PC-3 (cell line): Measurements from ENCODE around the gene SLC6A20. TPM values are rescaled to one million over a fixed set of nuclear protein-coding genes. Genes with fewer than 3 reads are reported as not detected.

ENCODE experiments used
- ATAC-seq: fragments of 200-7000 bp; cut with Tn5 transposase; 2 replicates; pipeline ENCODE4 v1.9.1; 2020; ENCODE audit warnings: mild to moderate bottlenecking, moderate library complexity
- BruUV-seq: library from RNA; stranded (reverse); fragments of 400-500 nt; replicated peaks from 2 replicates; lab custom pipeline; 2021; lab: Mats Ljungman, UMichigan
- CTCF ChIA-PET: fragments of 300-600 bp; sonication (Branson Sonifier 250); formaldehyde crosslinking; loops from one replicate; lab custom pipeline; 2022; ENCODE audit warnings: antibody characterized with exemption; lab: Charles Lee
- POLR2A ChIA-PET: fragments of 300-600 bp; sonication (Branson Sonifier 250); formaldehyde crosslinking; loops from one replicate; lab custom pipeline; 2022; ENCODE audit warnings: antibody characterized with exemption; ENCODE audit not compliant: unreplicated experiment; lab: Charles Lee
- DNase-seq: peaks from one replicate; pipeline ENCODE4 v3.0.0-alpha.2; 2015
- H2AFZ ChIP-seq: fragments of 300-600 bp; sonication (generic); 2 replicates; pipeline ENCODE4 v1.6.0; 2016; ENCODE audit warnings: antibody characterized with exemption, low read length
- H3F3A ChIP-seq: fragments of 300-600 bp; sonication (generic); one replicate; pipeline ENCODE4 v1.6.0; 2017; ENCODE audit warnings: antibody characterized with exemption, low read length, control low read depth, mild to moderate bottlenecking; ENCODE audit not compliant: unreplicated experiment
- H3K27ac ChIP-seq: fragments of 300-600 bp; sonication (generic); 2 replicates; pipeline ENCODE4 v1.5.1; 2016; ENCODE audit warnings: mild to moderate bottlenecking, low read length
- H3K27me3 ChIP-seq: fragments of 300-600 bp; sonication (generic); 2 replicates; pipeline ENCODE4 v1.6.1; 2016; ENCODE audit warnings: low read length, mixed read lengths
- H3K36me3 ChIP-seq: fragments of 300-600 bp; sonication (generic); 2 replicates; pipeline ENCODE4 v1.6.1; 2016; ENCODE audit warnings: low read depth, mixed run types, low read length, mixed read lengths
- H3K4me1 ChIP-seq: fragments of 300-600 bp; sonication (generic); 2 replicates; pipeline ENCODE4 v1.5.1; 2016; ENCODE audit warnings: low read length; ENCODE audit not compliant: insufficient read depth
- H3K4me2 ChIP-seq: fragments of 300-600 bp; sonication (generic); 2 replicates; pipeline ENCODE4 v1.6.0; 2016; ENCODE audit warnings: low read length
- H3K4me3 ChIP-seq: fragments of 300-600 bp; sonication (generic); 2 replicates; pipeline ENCODE4 v1.5.1; 2016; ENCODE audit warnings: mild to moderate bottlenecking, low read length, mixed read lengths
- H3K79me2 ChIP-seq: fragments of 300-600 bp; sonication (generic); 2 replicates; pipeline ENCODE4 v1.6.1; 2017; ENCODE audit warnings: low read length, mixed read lengths
- H3K9ac ChIP-seq: fragments of 300-600 bp; sonication (generic); 2 replicates; pipeline ENCODE4 v1.6.0; 2016; ENCODE audit warnings: mild to moderate bottlenecking, low read length
- H3K9me2 ChIP-seq: fragments of 300-600 bp; sonication (generic); replicated peaks from 2 replicates; pipeline ENCODE4 v1.6.1; 2016; ENCODE audit warnings: mixed run types, low read length, mixed read lengths
- H3K9me3 ChIP-seq: fragments of 300-600 bp; sonication (generic); 2 replicates; pipeline ENCODE4 v1.6.1; 2016; ENCODE audit warnings: low read length, mixed read lengths
- H4K20me1 ChIP-seq: fragments of 300-600 bp; sonication (generic); 2 replicates; pipeline ENCODE4 v1.6.1; 2016; ENCODE audit warnings: low read length, mixed read lengths
- EZH2 ChIP-seq: fragments of 300-600 bp; sonication (generic); IDR thresholded peaks from one replicate; pipeline ENCODE4 v1.6.1; 2017; ENCODE audit warnings: antibody characterized with exemption, mild to moderate bottlenecking, low read length; ENCODE audit not compliant: unreplicated experiment
- EZH2phosphoT487 ChIP-seq: fragments of 300-600 bp; sonication (generic); IDR thresholded peaks from 2 replicates; pipeline ENCODE4 v1.6.1; 2018; ENCODE audit warnings: mild to moderate bottlenecking, antibody characterized with exemption, low read length, borderline replicate concordance
- intact Hi-C: fragments of 100-400 bp; cut with micrococcal nuclease; formaldehyde crosslinking; loops from 2 replicates; pipeline ENCODE4 v1.9.0; 2023
- total RNA-seq: library from RNA; depleted of rRNA; stranded (reverse); fragments of >200 nt; gene quantifications from 2 replicates; pipeline ENCODE4 v1.2.3, GENCODE V29; 2014
- TF ChIP-seq, protein P1 (sequence below): fragments of 300-600 bp; sonication (generic); conservative IDR thresholded peaks from 2 replicates; pipeline ENCODE4 v1.5.1; 2017; ENCODE audit warnings: antibody characterized with exemption, low read depth, mild to moderate bottlenecking, low read length

SLC6A20 gene
- total RNA-seq, 1 experiment from 2014 or later = not detected

DNA sequence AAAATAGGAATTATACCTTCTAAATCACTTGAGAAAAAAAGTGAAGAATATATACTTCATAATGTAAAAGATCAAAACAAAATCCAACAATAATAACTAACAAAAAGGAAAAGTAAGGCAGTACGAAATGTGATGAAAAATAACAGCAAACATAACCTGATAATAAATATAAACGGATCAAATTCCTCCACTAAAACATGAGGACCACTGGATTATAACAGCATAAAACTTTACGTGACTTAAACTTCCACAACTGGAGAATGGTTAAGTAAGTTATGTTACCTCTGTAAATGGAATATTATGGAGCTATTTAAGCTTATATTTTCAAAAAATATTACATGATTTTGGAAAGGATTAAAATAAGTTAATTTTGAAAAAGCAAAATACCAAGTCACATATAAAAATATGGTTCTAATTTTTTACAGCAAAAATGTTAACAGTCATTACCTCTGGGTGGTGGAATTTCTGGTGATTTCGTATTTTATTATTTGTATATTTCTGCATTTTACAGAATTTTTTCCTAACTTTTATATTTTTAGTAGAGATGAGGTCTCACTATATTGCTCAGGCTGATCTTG is 7.0 kb downstream of the SLC6A20 start:
- Histone ChIP-seq H3K4me2 (no peak overlapping the region), H3K9me2 (no peaks in the 10 kb centered on the region), H4K20me1 (no peaks in the 10 kb centered on the region), H3K27ac (no peak overlapping the region), H2AFZ (no peak overlapping the region), H3K4me3 (no peak overlapping the region), H3F3A (no peaks in the 10 kb centered on the region), H3K27me3 (no peaks in the 10 kb centered on the region), H3K4me1 (peaks cover 12% of the 10 kb centered on the region; the same call in 1 of the 2 replicates), H3K79me2 (no peaks in the 10 kb centered on the region), H3K9ac (no peak overlapping the region), H3K36me3 (no peaks in the 10 kb centered on the region), H3K9me3 (peaks cover 6% of the 10 kb centered on the region; the same call in 1 of the 2 replicates)
- DNase-seq (no peak), ATAC-seq (no peak)
- TF ChIP-seq EZH2phosphoT487 (no peak), EZH2 (no peak)
- TF ChIP-seq, protein P1, sequence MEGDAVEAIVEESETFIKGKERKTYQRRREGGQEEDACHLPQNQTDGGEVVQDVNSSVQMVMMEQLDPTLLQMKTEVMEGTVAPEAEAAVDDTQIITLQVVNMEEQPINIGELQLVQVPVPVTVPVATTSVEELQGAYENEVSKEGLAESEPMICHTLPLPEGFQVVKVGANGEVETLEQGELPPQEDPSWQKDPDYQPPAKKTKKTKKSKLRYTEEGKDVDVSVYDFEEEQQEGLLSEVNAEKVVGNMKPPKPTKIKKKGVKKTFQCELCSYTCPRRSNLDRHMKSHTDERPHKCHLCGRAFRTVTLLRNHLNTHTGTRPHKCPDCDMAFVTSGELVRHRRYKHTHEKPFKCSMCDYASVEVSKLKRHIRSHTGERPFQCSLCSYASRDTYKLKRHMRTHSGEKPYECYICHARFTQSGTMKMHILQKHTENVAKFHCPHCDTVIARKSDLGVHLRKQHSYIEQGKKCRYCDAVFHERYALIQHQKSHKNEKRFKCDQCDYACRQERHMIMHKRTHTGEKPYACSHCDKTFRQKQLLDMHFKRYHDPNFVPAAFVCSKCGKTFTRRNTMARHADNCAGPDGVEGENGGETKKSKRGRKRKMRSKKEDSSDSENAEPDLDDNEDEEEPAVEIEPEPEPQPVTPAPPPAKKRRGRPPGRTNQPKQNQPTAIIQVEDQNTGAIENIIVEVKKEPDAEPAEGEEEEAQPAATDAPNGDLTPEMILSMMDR = no peak
- ChIA-PET CTCF (no interaction called here), POLR2A (no interaction called here)
- intact Hi-C loops = no loop called here
- BruUV-seq = no TSS peak

DNA sequence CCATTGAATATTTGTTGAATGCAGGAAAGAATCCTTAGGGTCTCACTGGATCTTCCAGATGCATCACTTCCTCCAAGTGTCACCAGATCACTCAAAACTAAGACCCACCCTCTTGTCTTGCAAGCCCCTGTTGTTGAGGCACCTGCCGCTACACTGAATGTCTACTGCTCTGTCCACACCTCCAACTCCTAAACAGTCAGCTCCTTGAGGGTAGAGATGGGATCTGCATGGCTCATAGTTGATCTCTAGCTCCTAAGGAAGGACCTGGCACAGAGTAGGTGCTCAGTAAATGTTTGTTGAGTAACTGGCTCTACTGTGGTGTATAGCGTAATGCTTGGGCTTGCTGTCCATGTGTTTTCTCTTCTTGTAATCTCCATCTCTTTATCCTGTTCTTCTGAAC is 8.8 kb downstream of the SLC6A20 start:
- CTCF ChIA-PET = no interaction called here
- H3K36me3 ChIP-seq = no peaks in the 10 kb centered on the region
- H3F3A ChIP-seq = no peaks in the 10 kb centered on the region
- no peak overlapping the region for H3K9ac ChIP-seq
- no peaks in the 10 kb centered on the region for H4K20me1 ChIP-seq
- no TSS peak for BruUV-seq
- POLR2A ChIA-PET = no interaction called here
- no peak overlapping the region for H3K4me2 ChIP-seq
- intact Hi-C loops = no loop called here
- H3K27me3 ChIP-seq = no peaks in the 10 kb centered on the region
- no peaks in the 10 kb centered on the region for H3K4me1 ChIP-seq
- H3K27ac ChIP-seq = no peak overlapping the region
- no peak overlapping the region for H2AFZ ChIP-seq
- ATAC-seq (no peak), DNase-seq (no peak)
- no peaks in the 10 kb centered on the region for H3K79me2 ChIP-seq
- H3K9me2 ChIP-seq = no peaks in the 10 kb centered on the region
- H3K9me3 ChIP-seq = peaks cover 6% of the 10 kb centered on the region; the same call in 1 of the 2 replicates
- TF ChIP-seq, protein P1 = no peak
- H3K4me3 ChIP-seq = no peak overlapping the region

DNA sequence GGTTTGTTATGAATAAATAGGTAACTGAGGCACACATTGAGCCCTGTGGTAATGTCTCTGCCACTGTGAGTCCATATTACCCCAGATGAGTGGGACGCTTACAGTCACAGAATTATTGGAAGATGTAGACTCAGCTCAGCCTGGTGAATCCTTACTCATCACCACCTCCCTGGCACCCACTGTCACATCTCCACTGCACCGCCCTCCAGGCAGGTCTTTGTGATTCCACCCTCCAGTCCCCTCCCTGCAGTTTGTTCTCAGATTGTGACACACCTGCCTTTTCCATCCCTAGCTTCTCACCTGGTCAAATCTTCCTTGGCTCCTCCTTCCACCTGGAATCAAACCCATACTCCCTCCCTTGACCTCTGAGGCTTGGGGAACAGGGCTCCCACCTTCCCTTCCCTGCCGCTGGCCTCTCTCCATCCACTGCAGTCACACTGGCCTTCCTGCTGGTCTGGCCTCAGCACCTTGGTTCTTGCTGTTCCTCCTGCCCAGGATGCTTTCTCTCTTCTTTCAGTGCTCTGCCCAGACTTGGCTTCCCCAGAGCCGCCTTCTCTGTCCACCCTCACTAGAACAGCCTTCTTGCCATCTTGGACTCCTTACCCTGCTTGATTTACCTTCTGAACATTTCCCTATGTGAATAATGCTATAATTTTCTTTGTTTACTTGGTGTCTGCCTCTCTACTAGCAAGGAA is 9.4 kb downstream of the SLC6A20 start:
- TF ChIP-seq EZH2 = no peak
- TF ChIP-seq EZH2phosphoT487 = no peak
- TF ChIP-seq, protein P1 = no peak
- Histone ChIP-seq H3K79me2 (no peaks in the 10 kb centered on the region), H3K4me1 (no peaks in the 10 kb centered on the region), H3K4me3 (no peak overlapping the region), H4K20me1 (no peaks in the 10 kb centered on the region), H3K4me2 (no peak overlapping the region), H3K9me2 (no peaks in the 10 kb centered on the region), H3K36me3 (no peaks in the 10 kb centered on the region), H3F3A (no peaks in the 10 kb centered on the region), H3K27ac (no peak overlapping the region), H2AFZ (no peak overlapping the region), H3K9me3 (peaks cover 6% of the 10 kb centered on the region; the same call in 1 of the 2 replicates), H3K27me3 (no peaks in the 10 kb centered on the region), H3K9ac (no peak overlapping the region)
- ChIA-PET POLR2A (no interaction called here), CTCF (no interaction called here)
- no peak for DNase-seq
- intact Hi-C loops = no loop called here
- BruUV-seq = no TSS peak
- no peak for ATAC-seq
